IPS-18c (cell line): ENCODE data around the gene GNG12.

Experiments used
- H3K4me3 ChIP-seq: 2 replicates; pipeline ENCODE4 v1.7.0; 2013; ENCODE audit warnings: low read depth, mild to moderate bottlenecking, low read length, moderate library complexity; ENCODE audit not compliant: insufficient read depth
- H3K9me3 ChIP-seq: one replicate; pipeline ENCODE4 v1.6.1; 2013; ENCODE audit warnings: mild to moderate bottlenecking, low read length, moderate library complexity; ENCODE audit not compliant: control insufficient read depth, insufficient read depth

The GNG12 gene

GRCh38 chr1:67715819-67716218, 117.4 kb downstream of the GNG12 start:
- Histone ChIP-seq H3K9me3 (no peaks in the 10 kb centered on the region), H3K4me3 (no peak overlapping the region)

- Histone ChIP-seq H3K9me3 (no peaks in the 10 kb centered on the region), H3K4me3 (no peak overlapping the region)
Observed at GRCh38 chr1:67713057-67713846, 120.0 kb downstream of the GNG12 start.

- H3K4me3 ChIP-seq: no peak overlapping the region
Observed at GRCh38 chr1:67711855-67712212, 121.4 kb downstream of the GNG12 start.

GRCh38 chr1:67711158-67711854, 122.0 kb downstream of the GNG12 start:
- Histone ChIP-seq H3K4me3 (no peak overlapping the region), H3K9me3 (no peaks in the 10 kb centered on the region)

More at GRCh38 chr1:67711855-67712212, 121.4 kb downstream of the GNG12 start:
- no peaks in the 10 kb centered on the region for H3K9me3 ChIP-seq

GRCh38 chr1:67710417-67710816, 122.8 kb downstream of the GNG12 start:
- no peak overlapping the region for H3K4me3 ChIP-seq

GRCh38 chr1:67708606-67709005, 124.7 kb downstream of the GNG12 start:
- H3K9me3 ChIP-seq: no peaks in the 10 kb centered on the region

More at GRCh38 chr1:67710417-67710816, 122.8 kb downstream of the GNG12 start:
- no peaks in the 10 kb centered on the region for H3K9me3 ChIP-seq

GRCh38 chr1:67705735-67706453, 127.4 kb downstream of the GNG12 start:
- Histone ChIP-seq H3K4me3 (no peak overlapping the region), H3K9me3 (no peaks in the 10 kb centered on the region)

More at GRCh38 chr1:67708606-67709005, 124.7 kb downstream of the GNG12 start:
- no peak overlapping the region for H3K4me3 ChIP-seq

GRCh38 chr1:67704351-67704750, 128.9 kb downstream of the GNG12 start:
- no peak overlapping the region for H3K4me3 ChIP-seq
- H3K9me3 ChIP-seq: no peaks in the 10 kb centered on the region

- Histone ChIP-seq H3K9me3 (no peaks in the 10 kb centered on the region), H3K4me3 (no peak overlapping the region)
Observed at GRCh38 chr1:67701876-67702275, 131.4 kb downstream of the GNG12 start.

- Histone ChIP-seq H3K4me3 (no peak overlapping the region), H3K9me3 (no peaks in the 10 kb centered on the region)
Observed at GRCh38 chr1:67700692-67701410, 132.4 kb downstream of the GNG12 start.

- Histone ChIP-seq H3K4me3 (no peak overlapping the region), H3K9me3 (no peaks in the 10 kb centered on the region)
Observed at GRCh38 chr1:67700220-67700619, 133.0 kb downstream of the GNG12 start.

- Histone ChIP-seq H3K4me3 (no peak overlapping the region), H3K9me3 (no peaks in the 10 kb centered on the region)
Observed at GRCh38 chr1:67696708-67697107, 136.6 kb downstream of the GNG12 start.

GRCh38 chr1:67695963-67696362, 137.3 kb downstream of the GNG12 start:
- Histone ChIP-seq H3K9me3 (no peaks in the 10 kb centered on the region), H3K4me3 (no peak overlapping the region)

- no peaks in the 10 kb centered on the region for H3K9me3 ChIP-seq
- H3K4me3 ChIP-seq: no peak overlapping the region
Observed at GRCh38 chr1:67691712-67692111, 141.6 kb downstream of the GNG12 start.

- Histone ChIP-seq H3K4me3 (no peak overlapping the region), H3K9me3 (no peaks in the 10 kb centered on the region)
Observed at GRCh38 chr1:67690411-67690810, 142.9 kb downstream of the GNG12 start.

- no peak overlapping the region for H3K4me3 ChIP-seq
Observed at GRCh38 chr1:67690018-67690363, 143.3 kb downstream of the GNG12 start.

GRCh38 chr1:67689267-67690017, 143.8 kb downstream of the GNG12 start:
- Histone ChIP-seq H3K4me3 (no peak overlapping the region), H3K9me3 (no peaks in the 10 kb centered on the region)

More at GRCh38 chr1:67690018-67690363, 143.3 kb downstream of the GNG12 start:
- H3K9me3 ChIP-seq: no peaks in the 10 kb centered on the region
